Endothelial cell (in vitro differentiated cells): Measurements from ENCODE around the gene ZFR. TPM values are rescaled to one million over a fixed set of nuclear protein-coding genes. Genes with fewer than 3 reads are reported as not detected.

ENCODE experiments used
- DNase-seq: peaks from one replicate; pipeline ENCODE4 v3.0.0; 2021; ENCODE audit warnings: low spot score
- H3K27ac Mint-ChIP-seq: one replicate; pipeline ENCODE4 v1.8.0; 2021; ENCODE audit warnings: mixed read lengths, inconsistent platforms; ENCODE audit not compliant: unreplicated experiment
- H3K27me3 Mint-ChIP-seq: one replicate; pipeline ENCODE4 v1.8.0; 2021; ENCODE audit warnings: mild to moderate bottlenecking, moderate library complexity, mixed read lengths, inconsistent platforms; ENCODE audit not compliant: unreplicated experiment
- H3K36me3 Mint-ChIP-seq: one replicate; pipeline ENCODE4 v1.8.0; 2021; ENCODE audit warnings: mild to moderate bottlenecking, low read depth, mixed read lengths, inconsistent platforms; ENCODE audit not compliant: unreplicated experiment
- H3K4me1 Mint-ChIP-seq: one replicate; pipeline ENCODE4 v1.8.0; 2021; ENCODE audit warnings: mild to moderate bottlenecking, mixed read lengths, inconsistent platforms; ENCODE audit not compliant: unreplicated experiment
- H3K4me3 Mint-ChIP-seq: one replicate; pipeline ENCODE4 v1.8.0; 2021; ENCODE audit warnings: mild to moderate bottlenecking, mixed read lengths, inconsistent platforms; ENCODE audit not compliant: unreplicated experiment
- H3K9me3 Mint-ChIP-seq: one replicate; pipeline ENCODE4 v1.8.0; 2021; ENCODE audit warnings: mixed read lengths, inconsistent platforms; ENCODE audit not compliant: unreplicated experiment
- CTCF ChIP-seq: fragments of 200-600 bp; sonication (generic); IDR thresholded peaks from one replicate; pipeline ENCODE4 v1.5.0; 2021; ENCODE audit warnings: antibody characterized with exemption; ENCODE audit not compliant: unreplicated experiment
- total RNA-seq: library from RNA; stranded (reverse); fragmentation: NEBNext Ultra II Directional; extraction: Animal tissue kit (Norgen Biotek cat#: 25700); gene quantifications from one replicate; pipeline ENCODE4 v1.2.1, GENCODE V29; 2021; ENCODE audit not compliant: unreplicated experiment

ZFR gene
- total RNA-seq, 1 donor from 2014 or later = 72.9 TPM

- no peak for TF ChIP-seq CTCF
- H3K27me3 Mint-ChIP-seq = peaks cover 10% of the 10 kb centered on the region
- H3K27ac Mint-ChIP-seq = peak overlapping the region; percentile 91
- peaks cover 17% of the 10 kb centered on the region for H3K4me1 Mint-ChIP-seq
- H3K36me3 Mint-ChIP-seq = peaks cover 8% of the 10 kb centered on the region
- peak overlapping the region; percentile 95 for H3K4me3 Mint-ChIP-seq
- no peaks in the 10 kb centered on the region for H3K9me3 Mint-ChIP-seq
- peak; percentile 56 for DNase-seq
Measured at GRCh38 chr5:32312197-32312594, 132.3 kb downstream of the ZFR start.

- Mint-ChIP-seq H3K9me3 (no peaks in the 10 kb centered on the region), H3K4me1 (peaks cover 17% of the 10 kb centered on the region), H3K4me3 (peak overlapping the region; percentile 95), H3K27me3 (peaks cover 10% of the 10 kb centered on the region), H3K36me3 (peaks cover 9% of the 10 kb centered on the region), H3K27ac (peak overlapping the region; percentile 91)
- no peak for TF ChIP-seq CTCF
- no peak for DNase-seq
Measured at GRCh38 chr5:32311404-32312196, 132.9 kb downstream of the ZFR start.

- no peak overlapping the region for H3K27ac Mint-ChIP-seq
- no peak for DNase-seq
- H3K4me3 Mint-ChIP-seq = no peak overlapping the region
- peaks cover 18% of the 10 kb centered on the region for H3K4me1 Mint-ChIP-seq
- H3K9me3 Mint-ChIP-seq = no peaks in the 10 kb centered on the region
- peaks cover 10% of the 10 kb centered on the region for H3K36me3 Mint-ChIP-seq
- no peak for TF ChIP-seq CTCF
- peaks cover 7% of the 10 kb centered on the region for H3K27me3 Mint-ChIP-seq
Measured at GRCh38 chr5:32309761-32310160, 134.8 kb downstream of the ZFR start.

GRCh38 chr5:32308946-32309345 is 135.6 kb downstream of the ZFR start:
- Mint-ChIP-seq H3K27ac (no peak overlapping the region), H3K27me3 (peaks cover 7% of the 10 kb centered on the region), H3K4me3 (no peak overlapping the region)

More at GRCh38 chr5:32308946-32309345, 135.6 kb downstream of the ZFR start:
- Mint-ChIP-seq H3K4me1 (peaks cover 22% of the 10 kb centered on the region), H3K9me3 (no peaks in the 10 kb centered on the region), H3K36me3 (peaks cover 14% of the 10 kb centered on the region)
- DNase-seq = no peak
- no peak for TF ChIP-seq CTCF
